Small intestine (tissue), 7 donors: ENCODE measurements around the gene DNAJC24. TPM values are rescaled to one million over a fixed set of nuclear protein-coding genes. Genes with fewer than 3 reads are reported as not detected.

Source experiments
- DNase-seq, 2 donors: peaks; one replicate each; pipeline versions ENCODE4 v3.0.0 to v3.0.0-alpha.2; 2013
- FAIRE-seq: peaks from 2 replicates; lab custom pipeline; 2012; peaks lifted over from hg19 to GRCh38; lab: Jason Lieb, UNC
- H3K27ac ChIP-seq, 3 donors: one replicate each; pipeline ENCODE4 v1.5.1; 2013; ENCODE audit warnings: low read length in 2 of 3, mild to moderate bottlenecking in 2 of 3, control low read depth in 1 of 3, inconsistent platforms in 1 of 3, low read depth in 1 of 3, moderate library complexity in 1 of 3
- H3K27me3 ChIP-seq, 3 donors: one replicate each; pipeline ENCODE4 v1.6.1; 2013; ENCODE audit warnings: low read length in 3 of 3, inconsistent platforms in 1 of 3; ENCODE audit not compliant: control insufficient read depth in 3 of 3, insufficient read depth in 3 of 3
- H3K36me3 ChIP-seq, 3 donors: one replicate each; pipeline ENCODE4 v1.6.1; 2013; ENCODE audit warnings: low read length in 3 of 3, inconsistent platforms in 1 of 3, low read depth in 1 of 3, mild to moderate bottlenecking in 1 of 3, moderate library complexity in 1 of 3; ENCODE audit not compliant: control insufficient read depth in 3 of 3, insufficient read depth in 2 of 3
- H3K4me1 ChIP-seq, 3 donors: one replicate each; pipeline ENCODE4 v1.6.1; 2013; ENCODE audit warnings: low read length in 2 of 3, inconsistent platforms in 1 of 3, low read depth in 1 of 3, mild to moderate bottlenecking in 1 of 3, moderate library complexity in 1 of 3; ENCODE audit not compliant: control insufficient read depth in 3 of 3, insufficient read depth in 2 of 3
- H3K4me3 ChIP-seq, 3 donors: one replicate each; pipeline ENCODE4 v1.5.1; 2013; ENCODE audit warnings: low read length in 3 of 3, control low read depth in 1 of 3, inconsistent platforms in 1 of 3, low read depth in 1 of 3, mild to moderate bottlenecking in 1 of 3, moderate library complexity in 1 of 3
- H3K9me3 ChIP-seq, 2 donors: one replicate each; pipeline ENCODE4 v1.6.1; 2013; ENCODE audit warnings: low read depth in 1 of 2, low read length in 1 of 2; ENCODE audit not compliant: control insufficient read depth in 2 of 2, insufficient read depth in 1 of 2
- WGBS, 3 donors: extraction: QIAGEN DNeasy Blood & Tissue Kit; methylation state at CpG; one replicate each; pipeline ENCODE4 v1.1.7; 2013; 5-methylcytosine and 5-hydroxymethylcytosine counted together
- polyA plus RNA-seq, 4 donors: library from polyadenylated mRNA; stranded (reverse) in 3 of 4; unstranded in 1 of 4; fragments of 200-250 nt in 3 of 4; fragments of 120-200 nt in 1 of 4; gene quantifications; one replicate each; pipeline versions ENCODE4 v1.2.1 to v1.2.3, GENCODE V29; 2013
- donor health status: healthy with polysubstance abuse.
- donor health status: control.
- donor health status: control.
- donor health status: Bipolar disorder and iron deficiency.
- donor health status: healthy.

The DNAJC24 gene
- polyA plus RNA-seq, 4 donors, result 3.1 to 15.0 (median 4.4) TPM

- no peak for FAIRE-seq
- no peaks in the 10 kb centered on the region for H3K27me3 ChIP-seq
- no peak overlapping the region for H3K27ac ChIP-seq
- no peak for DNase-seq
- 89 to 94% (median 91%) methylated on average over 3 of the region's 3 CpGs for WGBS, 3 donors
- no peaks in the 10 kb centered on the region for H3K9me3 ChIP-seq
- H3K4me1 ChIP-seq, result no peaks in the 10 kb centered on the region
- peaks cover 0 to 2% (median 0%) of the 10 kb centered on the region in 3 donors for H3K36me3 ChIP-seq
- H3K4me3 ChIP-seq, result no peak overlapping the region
Measured at GRCh38 chr11:31419138-31419537, 49.5 kb downstream of the DNAJC24 start.

GRCh38 chr11:31419669-31420068 is 50.0 kb downstream of the DNAJC24 start:
- 86 to 100% (median 93%) methylated on average over 1 of the region's 1 CpG for WGBS, 3 donors
- Histone ChIP-seq H3K27ac (no peak overlapping the region), H3K27me3 (no peaks in the 10 kb centered on the region), H3K36me3 (peaks cover 0 to 2% (median 0%) of the 10 kb centered on the region in 3 donors), H3K4me3 (no peak overlapping the region), H3K9me3 (no peaks in the 10 kb centered on the region), H3K4me1 (no peaks in the 10 kb centered on the region)
- DNase-seq (no peak), FAIRE-seq (no peak)

GRCh38 chr11:31421820-31422219 is 52.2 kb downstream of the DNAJC24 start:
- no peak for DNase-seq
- no peak overlapping the region for H3K27ac ChIP-seq
- FAIRE-seq, result no peak
- H3K4me1 ChIP-seq, result no peaks in the 10 kb centered on the region
- 66 to 73% (median 67%) methylated on average over 2 of the region's 2 CpGs for WGBS, 3 donors
- no peaks in the 10 kb centered on the region for H3K9me3 ChIP-seq
- no peaks in the 10 kb centered on the region for H3K27me3 ChIP-seq
- H3K4me3 ChIP-seq, result no peak overlapping the region
- no peaks in the 10 kb centered on the region for H3K36me3 ChIP-seq

- DNase-seq (no peak), FAIRE-seq (no peak)
- Histone ChIP-seq H3K9me3 (no peaks in the 10 kb centered on the region), H3K36me3 (no peaks in the 10 kb centered on the region), H3K4me3 (no peak overlapping the region), H3K27ac (no peak overlapping the region), H3K4me1 (no peaks in the 10 kb centered on the region), H3K27me3 (no peaks in the 10 kb centered on the region)
- 93 to 98% (median 95%) methylated on average over 1 of the region's 1 CpG for WGBS, 3 donors
Measured at GRCh38 chr11:31422703-31423102, 53.0 kb downstream of the DNAJC24 start.

- Histone ChIP-seq H3K27me3 (no peaks in the 10 kb centered on the region), H3K36me3 (no peaks in the 10 kb centered on the region), H3K4me3 (no peak overlapping the region), H3K4me1 (no peaks in the 10 kb centered on the region), H3K27ac (no peak overlapping the region), H3K9me3 (no peaks in the 10 kb centered on the region)
- no peak for FAIRE-seq
- DNase-seq, result no peak
Measured at GRCh38 chr11:31424652-31425051, 55.0 kb downstream of the DNAJC24 start.

GRCh38 chr11:31433851-31434250 is 64.2 kb downstream of the DNAJC24 start:
- peaks cover 0 to 8% (median 0%) of the 10 kb centered on the region in 3 donors for H3K36me3 ChIP-seq
- no peaks in the 10 kb centered on the region for H3K9me3 ChIP-seq
- no peak for FAIRE-seq
- WGBS, 3 donors, result 94 to 100% (median 97%) methylated on average over 1 of the region's 1 CpG
- no peaks in the 10 kb centered on the region for H3K27me3 ChIP-seq
- H3K4me3 ChIP-seq, result no peak overlapping the region
- H3K4me1 ChIP-seq, result no peaks in the 10 kb centered on the region
- DNase-seq, result no peak
- no peak overlapping the region for H3K27ac ChIP-seq

- DNase-seq (no peak), FAIRE-seq (no peak)
- Histone ChIP-seq H3K9me3 (no peaks in the 10 kb centered on the region), H3K27ac (no peak overlapping the region), H3K27me3 (no peaks in the 10 kb centered on the region), H3K4me3 (no peak overlapping the region), H3K4me1 (no peaks in the 10 kb centered on the region), H3K36me3 (no peaks in the 10 kb centered on the region)
- 84 to 97% (median 88%) methylated on average over 2 of the region's 2 CpGs for WGBS, 3 donors
Measured at GRCh38 chr11:31437742-31438435, 68.2 kb downstream of the DNAJC24 start.

GRCh38 chr11:31441296-31441695 is 71.6 kb downstream of the DNAJC24 start:
- H3K4me3 ChIP-seq, result no peak overlapping the region
- H3K36me3 ChIP-seq, result no peaks in the 10 kb centered on the region
- no peak for FAIRE-seq
- no peaks in the 10 kb centered on the region for H3K4me1 ChIP-seq
- H3K9me3 ChIP-seq, result no peaks in the 10 kb centered on the region
- DNase-seq, result no peak
- H3K27ac ChIP-seq, result no peak overlapping the region
- no peaks in the 10 kb centered on the region for H3K27me3 ChIP-seq

- DNase-seq (no peak), FAIRE-seq (no peak)
- WGBS, 3 donors, result 60 to 92% (median 88%) methylated on average over 2 of the region's 2 CpGs
- peaks cover 0 to 3% (median 0%) of the 10 kb centered on the region in 3 donors for H3K36me3 ChIP-seq
- H3K4me1 ChIP-seq, result no peaks in the 10 kb centered on the region
- no peaks in the 10 kb centered on the region for H3K9me3 ChIP-seq
- H3K4me3 ChIP-seq, result no peak overlapping the region
- no peak overlapping the region for H3K27ac ChIP-seq
- H3K27me3 ChIP-seq, result no peaks in the 10 kb centered on the region
Measured at GRCh38 chr11:31442086-31442485, 72.4 kb downstream of the DNAJC24 start.
